Measurements from ENCODE around the gene LYZL6.
"Not testable (repeated sequence)": the region's sequence is repeated elsewhere in the genome, so short reads cannot be mapped to it uniquely, and the experiment has no call there.

Gene LYZL6

GRCh38 chr17:35944151-35944550 lies 638 bp upstream of the LYZL6 start:
- no peak for DNase-seq

- DNase-seq, result peak; percentile 16
Observed at GRCh38 chr17:35942588-35943186, 826 bp downstream of the LYZL6 start.

GRCh38 chr17:35938492-35938891 lies 5.0 kb downstream of the LYZL6 start:
- DNase-seq, result not testable (repeated sequence)

- no peak for DNase-seq
Observed at GRCh38 chr17:35936063-35936462, 7.5 kb downstream of the LYZL6 start.

- no peak for DNase-seq
Observed at GRCh38 chr17:35934760-35935159, 8.8 kb downstream of the LYZL6 start.

- DNase-seq, result no peak
Observed at GRCh38 chr17:35932586-35932985, 10.9 kb downstream of the LYZL6 start.

GRCh38 chr17:35931794-35932425 lies 11.6 kb downstream of the LYZL6 start:
- DNase-seq, result no peak

- DNase-seq, result peak; percentile 81
Observed at GRCh38 chr17:35930211-35931065, 13.1 kb downstream of the LYZL6 start, which contains the start of gene RDM1. TSS of gene RDM1 (minus strand) at chr17:35930773. CDS start at chr17:35930727, 46 bp downstream.

GRCh38 chr17:35927714-35928113 lies 15.8 kb downstream of the LYZL6 start:
- no peak for DNase-seq

GRCh38 chr17:35923609-35924114 lies 19.9 kb downstream of the LYZL6 start:
- no peak for DNase-seq

GRCh38 chr17:35920229-35920628 lies 23.3 kb downstream of the LYZL6 start:
- no peak for DNase-seq

GRCh38 chr17:35918665-35919064 lies 24.8 kb downstream of the LYZL6 start:
- no peak for DNase-seq

GRCh38 chr17:35917519-35918213 lies 25.8 kb downstream of the LYZL6 start:
- no peak for DNase-seq

- no peak for DNase-seq
Observed at GRCh38 chr17:35915153-35915964, 28.2 kb downstream of the LYZL6 start.

GRCh38 chr17:35914354-35914753 lies 29.2 kb downstream of the LYZL6 start:
- DNase-seq, result no peak

GRCh38 chr17:35913609-35914008 lies 29.9 kb downstream of the LYZL6 start:
- DNase-seq, result no peak

- no peak for DNase-seq
Observed at GRCh38 chr17:35912942-35913341, 30.6 kb downstream of the LYZL6 start.

GRCh38 chr17:35912339-35912912 lies 31.1 kb downstream of the LYZL6 start:
- no peak for DNase-seq

GRCh38 chr17:35909408-35909807 lies 34.1 kb downstream of the LYZL6 start:
- no peak for DNase-seq

GRCh38 chr17:35907691-35908090 lies 35.8 kb downstream of the LYZL6 start:
- no peak for DNase-seq

- no peak for DNase-seq
Observed at GRCh38 chr17:35906926-35907637, 36.4 kb downstream of the LYZL6 start.

Measured in NCI-H1105 (cell line).